HEK293T (cell line): ENCODE measurements around the gene DCAF11.

Experiments used
- CTCF ChIA-PET: fragments of 350-600 bp; formaldehyde crosslinking; extraction: SDS; loops from one replicate; lab custom pipeline; 2021; ENCODE audit warnings: antibody characterized with exemption, inconsistent platforms; lab: Yijun Ruan, JAX
- POLR2A ChIA-PET: fragments of 350-600 bp; formaldehyde crosslinking; extraction: SDS; loops from one replicate; lab custom pipeline; 2020; ENCODE audit warnings: antibody characterized with exemption, inconsistent platforms; lab: Yijun Ruan, JAX
- DNase-seq: peaks from one replicate; pipeline ENCODE4 v3.0.0; 2012; ENCODE audit warnings: mixed read lengths; ENCODE audit errors: extremely low spot score
- ARNT ChIP-seq: fragments of 450-650 bp; IDR thresholded peaks from 2 replicates; pipeline ENCODE4 v1.6.1; 2017; ENCODE audit warnings: mild to moderate bottlenecking
- BHLHE40 ChIP-seq: fragments of 450-650 bp; IDR thresholded peaks from 2 replicates; pipeline ENCODE4 v1.6.1; 2016; ENCODE audit warnings: mild to moderate bottlenecking, moderate library complexity, borderline replicate concordance
- CTBP1 ChIP-seq: fragments of 450-650 bp; IDR thresholded peaks from 2 replicates; pipeline ENCODE4 v1.6.1; 2016; ENCODE audit warnings: borderline replicate concordance
- ELF4 ChIP-seq: fragments of 450-650 bp; IDR thresholded peaks from 2 replicates; pipeline ENCODE4 v1.6.1; 2017; ENCODE audit warnings: antibody characterized with exemption
- FOXA1 ChIP-seq: fragments of 450-650 bp; IDR thresholded peaks from 2 replicates; pipeline ENCODE4 v1.6.1; 2016; ENCODE audit warnings: mild to moderate bottlenecking
- FOXK2 ChIP-seq: fragments of 450-650 bp; IDR thresholded peaks from 2 replicates; pipeline ENCODE4 v1.6.1; 2016; ENCODE audit warnings: mild to moderate bottlenecking
- FOXM1 ChIP-seq: fragments of 450-650 bp; IDR thresholded peaks from 2 replicates; pipeline ENCODE4 v1.6.1; 2017; ENCODE audit warnings: mild to moderate bottlenecking, borderline replicate concordance
- HDGF ChIP-seq: fragments of 450-650 bp; IDR thresholded peaks from 2 replicates; pipeline ENCODE4 v1.6.1; 2017; ENCODE audit warnings: antibody characterized with exemption, borderline replicate concordance
- L3MBTL2 ChIP-seq: fragments of 450-650 bp; conservative IDR thresholded peaks from 2 replicates; pipeline ENCODE4 v1.6.1; 2016; ENCODE audit warnings: mild to moderate bottlenecking
- LEF1 ChIP-seq: fragments of 450-650 bp; IDR thresholded peaks from 2 replicates; pipeline ENCODE4 v1.6.1; 2017; ENCODE audit warnings: mild to moderate bottlenecking, borderline replicate concordance
- NFRKB ChIP-seq: fragments of 450-650 bp; IDR thresholded peaks from 2 replicates; pipeline ENCODE4 v1.6.1; 2016; ENCODE audit warnings: mild to moderate bottlenecking, moderate library complexity
- PKNOX1 ChIP-seq: fragments of 450-650 bp; IDR thresholded peaks from 2 replicates; pipeline ENCODE4 v1.6.1; 2016
- SP1 ChIP-seq: fragments of 450-650 bp; IDR thresholded peaks from 2 replicates; pipeline ENCODE4 v1.6.1; 2017
- SUZ12 ChIP-seq: fragments of 450-650 bp; IDR thresholded peaks from 2 replicates; pipeline ENCODE4 v1.6.1; 2016; ENCODE audit warnings: mild to moderate bottlenecking
- TARDBP ChIP-seq: fragments of 450-650 bp; IDR thresholded peaks from 2 replicates; pipeline ENCODE4 v1.6.1; 2016
- ZNF384 ChIP-seq: fragments of 450-650 bp; IDR thresholded peaks from 2 replicates; pipeline ENCODE4 v1.6.1; 2016

DCAF11 gene

DNA sequence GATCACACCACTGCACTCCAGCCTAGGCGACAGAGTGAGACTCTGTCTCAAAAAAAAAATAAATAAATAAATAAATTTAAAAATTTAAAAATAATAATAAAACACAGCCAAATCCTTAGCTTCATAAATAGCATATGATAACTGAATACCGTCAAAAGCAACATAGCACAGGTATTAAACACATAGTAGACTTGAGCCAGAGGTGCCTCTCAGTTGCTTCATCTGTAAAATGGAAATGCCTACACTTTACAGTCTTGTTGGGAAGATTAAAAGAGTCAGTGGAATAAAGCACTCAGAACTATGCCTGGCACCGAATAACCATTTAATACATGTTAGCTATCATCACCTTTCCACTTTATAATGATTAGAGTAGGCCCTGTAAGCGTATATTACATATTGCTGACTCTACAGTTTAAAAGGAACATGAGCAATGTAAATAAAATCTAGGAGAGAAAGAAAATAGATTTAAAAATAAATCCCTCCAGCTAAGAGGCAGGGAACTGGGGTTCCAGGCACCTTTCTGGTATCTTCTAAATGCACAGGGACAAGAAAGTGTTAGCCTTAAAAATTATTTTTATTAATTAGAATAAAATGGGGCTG is 7.8 kb upstream of the DCAF11 start:
- CTCF ChIA-PET: interaction anchor here (0.6 to 8.1 kb wide), 4 partner anchors 12 to 67 kb away, joined by 5 to 114 read pairs (median 24); partner anchors contain the start of gene PCK2
- no peak for DNase-seq
- TF ChIP-seq NFRKB (no peak), ARNT (no peak), HDGF (no peak), SUZ12 (no peak), SP1 (no peak), LEF1 (no peak), ELF4 (no peak), TARDBP (no peak), CTBP1 (no peak), FOXM1 (no peak), FOXK2 (no peak), PKNOX1 (no peak), BHLHE40 (no peak), L3MBTL2 (no peak)
- POLR2A ChIA-PET: interaction anchor here (0.7 to 9.8 kb wide), 5 partner anchors 12 to 89 kb away, joined by 3 to 162 read pairs (median 3); partner anchors contain the start of genes PCK2 and TM9SF1

- DNase-seq: no peak
- POLR2A ChIA-PET: interaction anchor here (0.9 to 9.8 kb wide), 11 partner anchors 14 to 87 kb away, joined by 3 to 162 read pairs (median 7); partner anchors contain the start of genes CARMIL3, EMC9, IPO4 and IRF9
- CTCF ChIA-PET: interaction anchor here (0.6 to 8.1 kb wide), 27 partner anchors 8 to 200 kb away, joined by 3 to 114 read pairs (median 5); partner anchors contain the start of genes CARMIL3, CHMP4A, CIDEB and EMC9
- no peak for TF ChIP-seq FOXA1
- TF ChIP-seq NFRKB: no peak
- TF ChIP-seq ELF4: no peak
- TF ChIP-seq LEF1: no peak
- no peak for TF ChIP-seq FOXK2
- no peak for TF ChIP-seq CTBP1
- no peak for TF ChIP-seq PKNOX1
- TF ChIP-seq BHLHE40: no peak
- no peak for TF ChIP-seq SUZ12
- TF ChIP-seq L3MBTL2: no peak
- no peak for TF ChIP-seq FOXM1
- TF ChIP-seq TARDBP: no peak
- TF ChIP-seq ZNF384: no peak
- no peak for TF ChIP-seq ARNT
- TF ChIP-seq HDGF: no peak
- no peak for TF ChIP-seq SP1
Measured at GRCh38 chr14:24108336-24108874, 6.2 kb upstream of the DCAF11 start.

DNA sequence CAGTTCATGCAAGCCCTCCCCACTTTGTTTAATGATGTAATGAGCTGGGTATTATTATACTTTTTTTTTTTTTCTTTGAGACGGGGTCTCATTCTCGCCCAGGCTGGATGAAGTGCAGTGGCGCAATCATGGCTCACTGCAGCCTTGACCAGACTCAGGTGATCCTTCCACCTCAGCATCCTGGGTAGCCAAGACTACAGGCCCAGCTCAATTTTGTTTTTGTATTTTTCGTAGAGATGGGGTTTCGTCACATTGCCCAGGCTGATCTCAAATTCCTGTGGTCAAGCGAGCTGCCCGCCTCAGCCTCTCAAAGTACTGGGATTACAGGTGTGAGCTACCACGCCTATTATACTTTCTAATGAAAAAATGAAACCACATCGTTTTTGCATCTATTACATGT is 4.5 kb upstream of the DCAF11 start:
- DNase-seq: no peak
- TF ChIP-seq CTBP1 (no peak), PKNOX1 (no peak), L3MBTL2 (no peak), FOXA1 (no peak), NFRKB (no peak), SP1 (no peak), FOXK2 (no peak), ELF4 (no peak), FOXM1 (no peak), TARDBP (no peak), ARNT (no peak), BHLHE40 (no peak), HDGF (no peak), LEF1 (no peak), SUZ12 (no peak), ZNF384 (no peak)
- ChIA-PET POLR2A (interaction anchor here (1.3 to 9.8 kb wide), 4 partner anchors 15 to 50 kb away, joined by 3 to 162 read pairs (median 9); partner anchors contain the start of genes EMC9, PCK2 and PSME1), CTCF (interaction anchor here (0.6 to 8.1 kb wide), 8 partner anchors 9 to 1051 kb away, joined by 3 to 114 read pairs (median 4); partner anchors contain the start of gene PCK2)

- POLR2A ChIA-PET: interaction anchor here (1.3 to 9.8 kb wide), 4 partner anchors 16 to 50 kb away, joined by 3 to 162 read pairs (median 9); partner anchors contain the start of genes EMC9, PCK2 and PSME1
- TF ChIP-seq NFRKB (no peak), SP1 (no peak), TARDBP (no peak)
- no peak for DNase-seq
- CTCF ChIA-PET: interaction anchor here (0.7 to 8.1 kb wide), 4 partner anchors 17 to 66 kb away, joined by 3 to 114 read pairs (median 4); partner anchors contain the start of gene PCK2
Measured at GRCh38 chr14:24110523-24110922, 4.1 kb upstream of the DCAF11 start.

DNA sequence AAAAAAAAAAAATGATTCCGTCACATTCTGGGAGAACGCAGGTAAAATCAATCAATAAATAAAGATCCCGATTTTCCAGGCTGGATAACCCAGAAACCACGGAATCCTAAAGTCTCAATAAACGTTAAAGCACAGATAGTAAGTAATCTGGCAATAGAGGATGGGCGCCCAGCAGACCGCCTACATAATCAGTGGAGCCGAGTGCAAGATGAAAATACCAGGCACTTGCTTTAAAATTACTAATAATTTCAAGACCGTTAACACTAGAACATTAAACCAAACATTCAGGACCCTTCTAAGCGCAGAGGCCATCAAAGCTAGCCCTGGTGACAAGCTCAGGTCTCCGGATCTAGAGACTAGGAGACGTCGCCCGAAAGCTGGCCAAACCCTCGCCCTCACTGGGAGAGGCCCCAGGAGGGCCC is 1.2 kb upstream of the DCAF11 start:
- TF ChIP-seq CTBP1 (no peak), NFRKB (no peak), ELF4 (no peak), SUZ12 (no peak), ARNT (no peak), FOXM1 (no peak), BHLHE40 (no peak)
- CTCF ChIA-PET: interaction anchor here (0.6 to 3.9 kb wide), 4 partner anchors 20 to 324 kb away, joined by 3 to 30 read pairs (median 4); partner anchors contain the start of genes IRF9 and PCK2
- POLR2A ChIA-PET: interaction anchor here (0.7 to 4.6 kb wide), 30 partner anchors 9 to 812 kb away, joined by 3 to 65 read pairs (median 10); partner anchors contain the start of genes CARMIL3, CHMP4A, EMC9 and IPO4
- no peak for DNase-seq
